GM23338 (cell line): ENCODE measurements around the gene NAPSA. TPM values are rescaled to one million over a fixed set of nuclear protein-coding genes. Genes with fewer than 3 reads are reported as not detected.

Experiments
- ATAC-seq: fragments of 200-7000 bp; cut with Tn5 transposase; 3 replicates; pipeline ENCODE4 v1.9.1; 2020
- DNase-seq: peaks from one replicate; pipeline ENCODE4 v3.0.0-alpha.2; 2015; ENCODE audit warnings: low spot score
- H2AFZ ChIP-seq: fragments of 200-600 bp; sonication (generic); 2 replicates; pipeline ENCODE4 v1.8.0; 2016; ENCODE audit warnings: antibody characterized with exemption, mild to moderate bottlenecking, moderate library complexity
- H3F3A ChIP-seq: fragments of 200-600 bp; sonication (generic); replicated peaks from 2 replicates; pipeline ENCODE4 v1.8.0; 2017; ENCODE audit warnings: antibody characterized with exemption, mixed run types, low read depth
- H3K27ac ChIP-seq: fragments of 200-600 bp; sonication (generic); 2 replicates; pipeline ENCODE4 v1.6.1; 2016; ENCODE audit warnings: low read depth
- H3K27me3 ChIP-seq: fragments of 200-600 bp; sonication (generic); 2 replicates; pipeline ENCODE4 v1.8.0; 2016; ENCODE audit warnings: mild to moderate bottlenecking, mixed run types, moderate library complexity; ENCODE audit not compliant: insufficient read depth
- H3K36me3 ChIP-seq: fragments of 200-600 bp; sonication (generic); 2 replicates; pipeline ENCODE4 v1.8.0; 2016; ENCODE audit warnings: mild to moderate bottlenecking; ENCODE audit not compliant: insufficient read depth
- H3K4me1 ChIP-seq: fragments of 200-600 bp; sonication (generic); 2 replicates; pipeline ENCODE4 v1.8.0; 2016; ENCODE audit warnings: mild to moderate bottlenecking, moderate library complexity; ENCODE audit not compliant: insufficient read depth
- H3K4me2 ChIP-seq: fragments of 200-600 bp; sonication (generic); 2 replicates; pipeline ENCODE4 v1.7.1; 2017; ENCODE audit warnings: mixed run types
- H3K4me3 ChIP-seq: fragments of 200-600 bp; sonication (generic); 2 replicates; pipeline ENCODE4 v1.6.1; 2016; ENCODE audit warnings: mixed run types
- H3K79me2 ChIP-seq: fragments of 200-600 bp; sonication (generic); replicated peaks from 2 replicates; pipeline ENCODE4 v1.8.0; 2017; ENCODE audit warnings: mild to moderate bottlenecking; ENCODE audit not compliant: insufficient read depth
- H3K9me2 ChIP-seq: fragments of 200-600 bp; sonication (generic); 2 replicates; pipeline ENCODE4 v1.8.0; 2017; ENCODE audit not compliant: insufficient read depth
- H4K20me1 ChIP-seq: fragments of 200-600 bp; sonication (generic); replicated peaks from 2 replicates; pipeline ENCODE4 v1.8.0; 2017; ENCODE audit warnings: mild to moderate bottlenecking; ENCODE audit not compliant: insufficient read depth
- H3K27ac Mint-ChIP-seq: 2 replicates; pipeline ENCODE4 v1.8.0; 2020; ENCODE audit warnings: inconsistent platforms, mild to moderate bottlenecking, moderate library complexity, mixed read lengths
- H3K27me3 Mint-ChIP-seq: 3 replicates; pipeline ENCODE4 v1.8.0; 2022; ENCODE audit warnings: low read depth, mild to moderate bottlenecking, moderate library complexity, mixed read lengths, inconsistent platforms; ENCODE audit not compliant: insufficient read depth, poor library complexity
- H3K36me3 Mint-ChIP-seq: 3 replicates; pipeline ENCODE4 v1.8.0; 2021; ENCODE audit warnings: low read depth, mild to moderate bottlenecking, inconsistent platforms, moderate library complexity, mixed read lengths
- H3K4me1 Mint-ChIP-seq: 3 replicates; pipeline ENCODE4 v1.8.0; 2020; ENCODE audit warnings: mild to moderate bottlenecking, inconsistent platforms, mixed read lengths
- H3K4me3 Mint-ChIP-seq: 3 replicates; pipeline ENCODE4 v1.8.0; 2021; ENCODE audit warnings: moderate library complexity, mild to moderate bottlenecking, inconsistent platforms, mixed read lengths
- H3K9me3 Mint-ChIP-seq: 3 replicates; pipeline ENCODE4 v1.8.0; 2020; ENCODE audit warnings: moderate library complexity, mild to moderate bottlenecking, inconsistent platforms, mixed read lengths
- POLR2AphosphoS5 ChIP-seq: IDR thresholded peaks from 2 replicates; pipeline ENCODE4 v1.6.1; 2016; ENCODE audit warnings: antibody characterized with exemption, low read depth
- ZNF462 ChIP-seq: fragments of 250-450 bp; sonication (Bioruptor Pico); IDR thresholded peaks from 2 replicates; pipeline ENCODE4 v1.5.0; 2020; ENCODE audit warnings: mild to moderate bottlenecking, moderate library complexity
- polyA plus RNA-seq: library from polyadenylated mRNA; unstranded; fragments of >200 nt; fragmentation: Nextera tagmentation; extraction: Ambion mirVana; gene quantifications from 2 replicates; pipeline ENCODE4 v1.2.1, GENCODE V29; 2016
- total RNA-seq: library from RNA; depleted of rRNA; stranded (reverse); fragments of >200 nt; shearing (Covaris generic); gene quantifications from 2 replicates; pipeline ENCODE4 v1.2.3, GENCODE V29; 2014

NAPSA gene
- total and polyA plus RNA-seq, 2 experiments from 2014 or later, result 0.14 to 0.99 TPM

- no peak for TF ChIP-seq ZNF462
Observed at GRCh38 chr19:50334741-50335421, 30.6 kb downstream of the NAPSA start (continued).

DNA sequence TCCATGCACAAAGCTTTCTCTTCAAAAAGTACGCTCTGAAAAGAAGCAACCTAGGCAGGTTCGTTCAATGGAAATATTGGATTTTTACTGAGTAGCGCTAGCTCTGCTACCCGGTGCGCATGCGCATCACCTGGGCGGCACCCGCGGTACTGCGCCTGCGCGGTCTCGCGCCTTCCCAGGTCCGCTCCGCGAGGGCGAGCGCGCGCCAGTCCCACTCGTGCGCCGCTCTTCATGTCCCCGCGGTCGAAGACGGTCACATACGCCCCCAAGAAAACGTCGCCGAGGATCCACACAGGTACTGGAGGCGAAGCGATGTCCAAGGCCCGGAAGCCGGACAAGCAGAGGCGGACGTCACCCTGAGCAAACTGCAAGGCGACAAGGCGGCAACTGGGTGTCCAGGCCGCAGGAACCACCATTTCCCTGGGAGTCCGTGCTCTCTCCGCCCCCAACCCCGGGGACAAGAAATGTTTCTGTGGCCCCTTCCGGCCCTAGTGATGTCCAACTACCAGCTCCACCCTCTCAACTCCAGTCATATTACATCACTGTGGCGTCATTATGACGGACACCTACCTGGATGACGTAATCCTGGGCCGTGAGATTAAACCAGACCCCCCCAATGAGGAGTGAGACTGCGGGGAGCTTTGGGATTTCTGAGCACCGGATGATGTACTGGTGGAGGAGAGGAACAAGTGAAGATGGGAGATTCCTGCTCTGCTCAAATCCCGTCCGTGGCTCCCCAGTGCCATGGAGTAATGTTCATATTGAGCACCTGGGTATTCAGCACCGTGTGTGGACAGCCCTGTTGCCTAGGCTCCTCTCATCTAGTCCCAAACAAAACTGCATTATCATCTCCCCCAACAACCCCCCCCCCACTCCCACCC, 31.5 kb downstream of the NAPSA start:
- TF ChIP-seq ZNF462 (no peak), POLR2AphosphoS5 (peak; percentile 97)
- Mint-ChIP-seq H3K36me3 (peaks cover 53% of the 10 kb centered on the region), H3K4me1 (no peaks in the 10 kb centered on the region), H3K4me3 (no peak overlapping the region), H3K9me3 (peaks cover 94% of the 10 kb centered on the region), H3K27ac (no peak overlapping the region), H3K27me3 (peaks cover 10% of the 10 kb centered on the region)
- Histone ChIP-seq H3K27me3 (peaks cover 5% of the 10 kb centered on the region; the same call in 1 of the 2 replicates), H3K27ac (peak overlapping the region; percentile 100), H3K9me2 (0 out of 2 replicates have a peak, but pooled peaks cover 3% of the 10 kb centered on the region), H3K36me3 (no peaks in the 10 kb centered on the region), H3F3A (peaks cover 21% of the 10 kb centered on the region), H3K4me3 (peak overlapping the region; percentile 88), H3K4me2 (peak overlapping the region; percentile 98), H3K79me2 (peaks cover 4% of the 10 kb centered on the region), H2AFZ (peak overlapping the region; percentile 86), H3K4me1 (peaks cover 14% of the 10 kb centered on the region), H4K20me1 (no peaks in the 10 kb centered on the region; the same call in 1 of the 2 replicates)
- no peak for ATAC-seq
- peak; percentile 50 for DNase-seq
